ENCODE results near the gene DDX42. TPM values are rescaled to one million over a fixed set of nuclear protein-coding genes. Genes with fewer than 3 reads are reported as not detected.

The DDX42 gene
- 46.5 and 47.6 TPM in 2 replicates for total RNA-seq
- polyA plus RNA-seq (2012): 66.7 TPM

- peak; percentile 67 for DNase-seq (ENCODE audit: low read depth)
Measured at GRCh38 chr17:63774141-63774968, at the start of gene DDX42. DDX42 (plus strand) TSS chr17:63774170; CDS start chr17:63787050, 12,880 bp downstream.

GRCh38 chr17:63735691-63736090 lies 38.3 kb upstream of the DDX42 start:
- DNase-seq (ENCODE audit: low read depth): no peak

GRCh38 chr17:63740464-63741142 lies 33.4 kb upstream of the DDX42 start:
- peak; percentile 9 for DNase-seq (ENCODE audit: low read depth)

GRCh38 chr17:63741143-63741407 lies 32.9 kb upstream of the DDX42 start:
- DNase-seq (ENCODE audit: low read depth): no peak

- peak; percentile 97 for DNase-seq (ENCODE audit: low read depth)
Measured at GRCh38 chr17:63741408-63742173, 32.4 kb upstream of the DDX42 start, which contains the start of gene STRADA. STRADA (minus strand) TSS chr17:63741799; CDS start chr17:63728369, 13,430 bp downstream.

- no peak for DNase-seq (ENCODE audit: low read depth)
Measured at GRCh38 chr17:63751806-63752205, 22.2 kb upstream of the DDX42 start.

- DNase-seq (ENCODE audit: low read depth): no peak
Measured at GRCh38 chr17:63752707-63753106, 21.3 kb upstream of the DDX42 start.

- DNase-seq (ENCODE audit: low read depth): no peak
Measured at GRCh38 chr17:63753215-63753614, 20.8 kb upstream of the DDX42 start.

GRCh38 chr17:63754046-63754445 lies 19.9 kb upstream of the DDX42 start:
- no peak for DNase-seq (ENCODE audit: low read depth)

- no peak for DNase-seq (ENCODE audit: low read depth)
Measured at GRCh38 chr17:63758428-63758827, 15.5 kb upstream of the DDX42 start.

GRCh38 chr17:63760771-63761539 lies 13.0 kb upstream of the DDX42 start:
- no peak for DNase-seq (ENCODE audit: low read depth)

- no peak for DNase-seq (ENCODE audit: low read depth)
Measured at GRCh38 chr17:63762161-63763078, 11.6 kb upstream of the DDX42 start.

- no peak for DNase-seq (ENCODE audit: low read depth)
Measured at GRCh38 chr17:63764716-63765115, 9.3 kb upstream of the DDX42 start.

GRCh38 chr17:63766754-63767153 lies 7.2 kb upstream of the DDX42 start:
- no peak for DNase-seq (ENCODE audit: low read depth)

- no peak for DNase-seq (ENCODE audit: low read depth)
Measured at GRCh38 chr17:63768433-63768832, 5.5 kb upstream of the DDX42 start.

GRCh38 chr17:63772801-63773271 lies 1.1 kb upstream of the DDX42 start:
- peak; percentile 47 for DNase-seq (ENCODE audit: low read depth)

GRCh38 chr17:63773272-63774140 lies 464 bp upstream of the DDX42 start, which contains the start of gene CCDC47:
CCDC47 (minus strand) TSS chr17:63773597; CDS start chr17:63766175, 7,422 bp downstream.
- peak; percentile 100 for DNase-seq (ENCODE audit: low read depth)

GRCh38 chr17:63774969-63775265 lies 947 bp downstream of the DDX42 start:
- peak; percentile 11 for DNase-seq (ENCODE audit: low read depth)

GRCh38 chr17:63775420-63775819 lies 1.4 kb downstream of the DDX42 start:
- DNase-seq (ENCODE audit: low read depth): no peak

Data from myocyte (in vitro differentiated cells).